ENCODE data around the gene HGFAC.

Gene HGFAC

GRCh38 chr4:3464349-3464905 is 22.7 kb downstream of the HGFAC start:
- DNase-seq: no peak

- DNase-seq: no peak
Measured at GRCh38 chr4:3464911-3465697, 23.3 kb downstream of the HGFAC start.

- DNase-seq: no peak
Measured at GRCh38 chr4:3465698-3466671, 24.2 kb downstream of the HGFAC start.

- no peak for DNase-seq
Measured at GRCh38 chr4:3466691-3467600, 25.2 kb downstream of the HGFAC start.

- DNase-seq: no peak
Measured at GRCh38 chr4:3467601-3468031, 25.8 kb downstream of the HGFAC start.

- no peak for DNase-seq
Measured at GRCh38 chr4:3468154-3468553, 26.4 kb downstream of the HGFAC start.

- DNase-seq: no peak
Measured at GRCh38 chr4:3468804-3469203, 27.0 kb downstream of the HGFAC start.

- no peak for DNase-seq
Measured at GRCh38 chr4:3469386-3470243, 27.8 kb downstream of the HGFAC start.

GRCh38 chr4:3470244-3471097 is 28.7 kb downstream of the HGFAC start:
- DNase-seq: no peak

GRCh38 chr4:3471098-3471760 is 29.5 kb downstream of the HGFAC start:
- DNase-seq: no peak

GRCh38 chr4:3471886-3472285 is 30.1 kb downstream of the HGFAC start:
- no peak for DNase-seq

GRCh38 chr4:3472411-3473141 is 30.8 kb downstream of the HGFAC start:
- no peak for DNase-seq

GRCh38 chr4:3473181-3473950 is 31.6 kb downstream of the HGFAC start:
- DNase-seq: no peak

- DNase-seq: no peak
Measured at GRCh38 chr4:3473996-3474765, 32.4 kb downstream of the HGFAC start.

- no peak for DNase-seq
Measured at GRCh38 chr4:3475041-3475712, 33.4 kb downstream of the HGFAC start.

GRCh38 chr4:3475713-3476260 is 34.0 kb downstream of the HGFAC start:
- DNase-seq: no peak

All from right forelimb (tissue), 1 donor.